ENCODE measurements around the gene CLIP2.
"Not testable (repeated sequence)": the region's sequence is repeated elsewhere in the genome, so short reads cannot be mapped to it uniquely, and the experiment has no call there.

The CLIP2 gene

GRCh38 chr7:74440143-74440542 is 150.9 kb downstream of the CLIP2 start:
- not testable (repeated sequence) for DNase-seq (ENCODE audit: low read depth)

- no peak for DNase-seq (ENCODE audit: low read depth)
These were observed 152.6 kb downstream of the CLIP2 start for GRCh38 chr7:74441801-74442200.

GRCh38 chr7:74443543-74444247 is 154.5 kb downstream of the CLIP2 start:
- DNase-seq (ENCODE audit: low read depth), result no peak

GRCh38 chr7:74449144-74449543 is 159.9 kb downstream of the CLIP2 start:
- DNase-seq (ENCODE audit: low read depth), result no peak

DNA sequence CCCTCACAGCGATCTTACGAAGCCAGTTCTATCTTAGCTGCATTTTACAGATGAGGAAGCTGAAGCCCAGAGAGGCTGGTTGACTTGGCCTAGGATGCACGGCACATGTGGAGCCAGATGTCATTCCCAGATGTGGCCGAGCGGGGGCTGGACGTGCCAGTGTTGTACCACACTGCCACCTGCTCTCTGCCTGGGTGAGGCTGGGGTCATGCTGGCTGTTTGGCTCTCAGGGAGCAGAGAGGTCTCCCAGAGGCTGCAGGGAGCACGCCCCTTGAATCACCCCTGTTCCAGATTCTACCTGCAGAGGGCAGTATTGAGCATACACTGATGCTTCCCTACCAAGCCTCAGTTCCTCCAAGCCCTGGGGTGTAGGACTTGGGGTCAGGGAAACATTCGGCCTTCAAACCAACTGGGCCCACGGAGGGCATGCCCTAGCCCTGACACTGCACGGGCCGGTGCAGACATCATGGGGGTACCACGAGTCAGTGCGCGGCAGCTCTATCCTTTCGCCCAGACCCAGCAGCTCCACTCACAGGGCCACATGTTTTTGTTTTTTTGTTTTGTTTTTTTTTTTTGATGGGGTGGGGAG is 160.7 kb downstream of the CLIP2 start:
- DNase-seq (ENCODE audit: low read depth), result peak; percentile 59

DNA sequence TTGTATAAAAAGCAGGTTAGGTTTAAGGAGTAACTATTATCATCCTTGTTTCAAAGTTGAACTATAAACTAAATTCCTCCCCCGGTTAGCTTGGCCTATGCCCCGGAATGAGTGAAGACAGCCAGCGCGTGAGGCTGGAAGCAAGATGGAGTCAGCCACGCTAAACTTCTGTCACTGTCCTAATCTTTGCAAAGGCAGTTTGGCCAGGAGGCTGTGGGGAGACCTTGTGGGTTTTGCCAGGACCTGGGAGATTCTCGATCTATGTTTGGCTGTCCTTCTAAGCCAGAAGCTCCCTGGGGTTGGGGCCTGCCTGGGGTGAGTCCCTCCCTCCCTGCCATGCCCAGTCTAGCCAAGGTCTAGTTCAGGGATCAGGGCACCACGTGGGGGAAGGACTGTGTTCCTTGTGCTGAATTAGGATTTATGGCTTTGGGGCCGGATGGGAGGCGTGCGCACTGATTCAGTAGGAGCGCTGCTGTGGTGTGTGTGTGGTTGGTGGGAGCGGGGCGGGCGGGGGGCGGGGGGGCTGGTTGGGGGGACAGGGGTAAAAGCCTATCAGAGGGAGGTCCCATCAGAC is 163.6 kb downstream of the CLIP2 start:
- DNase-seq (ENCODE audit: low read depth), result no peak

DNA sequence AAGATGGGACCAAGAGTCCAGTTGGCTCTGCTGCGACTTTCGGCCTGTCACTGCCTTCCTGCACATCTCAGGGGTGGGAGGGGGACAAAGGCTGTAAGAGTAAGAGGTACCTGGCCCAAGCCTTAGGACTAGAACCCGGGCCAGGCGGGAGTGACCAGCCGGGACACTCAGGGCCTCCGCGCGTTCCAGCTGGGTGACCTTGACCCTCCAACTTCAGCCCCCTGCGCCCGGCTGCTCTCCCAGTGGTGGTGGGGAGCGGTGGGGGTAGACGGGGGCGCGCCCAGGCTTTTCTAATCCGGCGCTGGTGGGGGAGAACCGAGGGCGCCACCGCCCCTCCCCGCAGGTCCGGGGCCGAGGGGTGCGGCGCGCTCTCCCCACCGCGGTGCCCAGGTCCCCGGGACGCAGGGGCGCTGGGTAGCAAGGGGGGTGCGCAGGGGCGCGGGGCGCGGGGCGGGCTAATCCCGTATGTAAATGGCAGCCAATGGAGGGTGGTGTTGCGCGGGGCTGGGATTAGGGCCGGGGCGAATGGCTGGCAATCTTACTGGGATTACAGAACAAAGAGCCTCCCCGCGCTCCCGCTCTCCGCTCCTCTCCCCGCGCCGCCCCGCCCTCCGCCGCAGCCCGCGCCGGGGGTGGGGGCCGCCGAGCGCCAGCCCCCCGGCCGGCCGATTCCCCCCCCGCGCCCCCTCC is 164.3 kb downstream of the CLIP2 start, which contains the start of gene GTF2IRD1:
Gene GTF2IRD1 (plus strand): TSS at position 585 of the 690 bp plus-strand sequence. CDS start 54,175 bp downstream, outside the sequence.
- no peak for DNase-seq (ENCODE audit: low read depth)

DNA sequence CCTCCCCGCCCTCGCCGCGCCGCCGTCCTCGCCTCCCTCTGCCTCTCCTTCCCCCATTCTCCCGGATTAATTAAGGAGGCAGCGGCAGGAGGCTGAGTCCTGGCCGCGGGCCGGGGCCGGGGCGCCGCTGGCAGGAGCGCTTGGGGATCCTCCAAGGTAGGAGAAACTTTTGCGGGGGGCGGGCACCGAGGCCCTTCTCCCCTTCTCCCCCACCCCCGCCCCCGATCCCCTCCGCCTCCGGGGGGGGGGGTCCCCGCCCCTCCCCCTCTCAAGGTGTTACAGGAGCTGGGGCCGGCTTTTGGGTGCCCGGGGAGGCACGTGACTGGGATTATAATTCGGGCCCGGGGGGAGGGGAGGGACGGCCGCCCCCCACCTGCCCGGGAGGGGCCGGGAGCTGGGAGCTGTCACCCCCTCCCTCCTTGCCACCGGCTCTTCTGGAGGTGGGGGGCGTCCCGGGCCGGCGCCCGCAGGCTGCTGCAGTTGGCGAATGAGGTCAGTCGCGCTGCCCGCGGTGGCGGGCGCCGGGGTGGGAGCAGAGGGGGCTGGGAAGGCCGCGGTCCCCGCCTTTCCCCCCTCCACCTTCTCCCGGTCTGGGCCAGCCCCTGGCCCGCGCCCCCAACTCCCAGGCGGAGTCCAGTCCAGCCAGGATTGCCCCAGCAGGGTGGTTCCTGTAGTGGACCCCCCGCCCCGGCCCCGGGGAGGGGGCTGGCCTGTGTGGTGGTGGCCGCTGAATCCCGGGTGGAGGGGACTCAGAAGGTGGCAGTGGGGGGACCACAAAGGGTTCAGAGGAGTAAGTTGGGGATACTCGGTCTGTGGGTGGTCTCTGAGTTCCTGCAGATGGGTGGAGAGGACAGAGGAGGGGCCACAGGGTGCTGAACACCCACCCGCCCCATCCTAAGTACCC is 165.1 kb downstream of the CLIP2 start:
- no peak for DNase-seq (ENCODE audit: low read depth)

DNA sequence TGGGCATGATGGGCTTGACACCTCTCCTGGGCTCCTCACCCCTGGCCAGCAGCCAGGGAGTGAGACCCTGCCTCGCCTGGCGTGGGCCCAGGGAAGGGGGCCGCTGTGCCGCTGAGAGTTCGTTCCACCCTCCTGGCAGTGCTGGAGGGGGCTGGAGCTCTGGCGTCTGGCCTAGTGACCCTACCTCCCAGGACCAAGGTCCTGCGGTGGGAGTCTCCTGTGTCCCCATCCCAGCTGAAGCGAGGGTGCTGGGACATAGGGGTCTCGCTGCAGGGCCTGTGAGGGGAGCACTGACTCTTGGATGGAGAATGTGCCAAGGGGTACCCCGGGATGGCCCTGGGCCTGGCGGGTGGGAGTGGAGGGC is 165.7 kb downstream of the CLIP2 start:
- no peak for DNase-seq (ENCODE audit: low read depth)

- no peak for DNase-seq (ENCODE audit: low read depth)
These were observed 166.1 kb downstream of the CLIP2 start for GRCh38 chr7:74455291-74455804.

Data from CMK (cell line).